Suprapubic skin (tissue), 4 donors: ENCODE measurements around the gene NR3C2. TPM values are rescaled to one million over a fixed set of nuclear protein-coding genes. Genes with fewer than 3 reads are reported as not detected.

Experiments used
- DNase-seq, 2 donors: peaks; one replicate each; pipeline ENCODE4 v3.0.0-alpha.2; 2019; ENCODE audit warnings: low spot score in 2 of 2
- H3K27ac ChIP-seq: fragments of 200-600 bp; sonication (generic); one replicate; pipeline ENCODE4 v1.5.1; 2019
- H3K27me3 ChIP-seq: fragments of 200-600 bp; sonication (generic); one replicate; pipeline ENCODE4 v1.5.1; 2019
- H3K36me3 ChIP-seq: fragments of 200-600 bp; sonication (generic); one replicate; pipeline ENCODE4 v1.5.1; 2019
- H3K4me1 ChIP-seq: fragments of 200-600 bp; sonication (generic); one replicate; pipeline ENCODE4 v1.5.1; 2019
- H3K4me3 ChIP-seq: fragments of 200-600 bp; sonication (generic); one replicate; pipeline ENCODE4 v1.5.1; 2019; ENCODE audit warnings: mild to moderate bottlenecking
- H3K9me3 ChIP-seq: fragments of 200-600 bp; sonication (generic); one replicate; pipeline ENCODE4 v1.5.1; 2019
- EP300 ChIP-seq: sonication (generic); formaldehyde crosslinking; IDR thresholded peaks from one replicate; pipeline ENCODE4 v1.6.1; 2017; ENCODE audit warnings: antibody characterized with exemption
- POLR2A ChIP-seq, 2 donors: fragments of 450-650 bp; IDR thresholded peaks; one replicate each; pipeline ENCODE4 v1.6.1; 2017; ENCODE audit warnings: antibody characterized with exemption in 2 of 2, mild to moderate bottlenecking in 2 of 2, moderate library complexity in 2 of 2
- POLR2AphosphoS5 ChIP-seq, 3 donors: sonication (generic); formaldehyde crosslinking; IDR thresholded peaks; one replicate each; pipeline ENCODE4 v1.6.1; 2017; ENCODE audit warnings: antibody characterized with exemption in 3 of 3
- WGBS: methylation state at CpG from one replicate; pipeline ENCODE4 v1.1.5; 2018; 5-methylcytosine and 5-hydroxymethylcytosine counted together
- total RNA-seq, 4 donors: library from RNA; depleted of rRNA; stranded (reverse); fragments of >200 nt; gene quantifications; one replicate each; pipeline ENCODE4 v1.1.0, GENCODE V29; 2016
- TF ChIP-seq, protein P1 (sequence below), 2 donors: fragments of 200-600 bp in 1 of 2; fragments of 450-650 bp in 1 of 2; sonication (generic) in 1 of 2; IDR thresholded peaks; one replicate each; pipeline ENCODE4 v1.5.1; 2016 to 2019; ENCODE audit warnings: antibody characterized with exemption in 2 of 2, mild to moderate bottlenecking in 1 of 2, moderate library complexity in 1 of 2

Gene NR3C2
- total RNA-seq, 4 donors from 2014 or later = 7.3 to 12.1 (median 11.0) TPM

DNA sequence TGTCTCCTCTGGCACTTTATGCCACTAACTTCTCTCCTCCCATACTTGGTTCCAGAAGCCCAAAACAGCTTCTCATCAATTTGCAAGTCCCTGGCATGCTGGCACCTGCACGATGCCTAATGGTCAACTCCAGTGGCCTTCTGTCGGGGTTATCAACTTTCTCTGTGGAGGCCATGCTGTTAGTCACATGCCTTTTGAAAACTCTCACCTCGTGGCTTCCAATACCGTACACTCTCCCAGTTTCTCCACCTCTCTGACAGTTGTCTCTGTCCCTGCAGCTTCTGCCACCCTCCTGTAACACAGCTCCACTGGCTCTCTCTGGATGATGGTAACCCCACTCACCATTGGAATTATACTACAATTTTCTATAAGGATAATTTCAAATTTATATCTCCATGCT lies 324.0 kb downstream of the NR3C2 start:
- Histone ChIP-seq H3K36me3 (peaks cover 13% of the 10 kb centered on the region), H3K4me3 (no peak overlapping the region)
- WGBS = 94% methylated on average over 4 of the region's 4 CpGs

GRCh38 chr4:148116969-148117368 lies 325.2 kb downstream of the NR3C2 start:
- H3K9me3 ChIP-seq = no peaks in the 10 kb centered on the region
- 79% methylated on average over 4 of the region's 4 CpGs for WGBS
- H3K4me3 ChIP-seq = no peak overlapping the region
- H3K27me3 ChIP-seq = no peaks in the 10 kb centered on the region
- DNase-seq = no peak
- no peak for TF ChIP-seq POLR2AphosphoS5 (IDR thresholded peaks at IDR 0.05)
- TF ChIP-seq, protein P1, sequence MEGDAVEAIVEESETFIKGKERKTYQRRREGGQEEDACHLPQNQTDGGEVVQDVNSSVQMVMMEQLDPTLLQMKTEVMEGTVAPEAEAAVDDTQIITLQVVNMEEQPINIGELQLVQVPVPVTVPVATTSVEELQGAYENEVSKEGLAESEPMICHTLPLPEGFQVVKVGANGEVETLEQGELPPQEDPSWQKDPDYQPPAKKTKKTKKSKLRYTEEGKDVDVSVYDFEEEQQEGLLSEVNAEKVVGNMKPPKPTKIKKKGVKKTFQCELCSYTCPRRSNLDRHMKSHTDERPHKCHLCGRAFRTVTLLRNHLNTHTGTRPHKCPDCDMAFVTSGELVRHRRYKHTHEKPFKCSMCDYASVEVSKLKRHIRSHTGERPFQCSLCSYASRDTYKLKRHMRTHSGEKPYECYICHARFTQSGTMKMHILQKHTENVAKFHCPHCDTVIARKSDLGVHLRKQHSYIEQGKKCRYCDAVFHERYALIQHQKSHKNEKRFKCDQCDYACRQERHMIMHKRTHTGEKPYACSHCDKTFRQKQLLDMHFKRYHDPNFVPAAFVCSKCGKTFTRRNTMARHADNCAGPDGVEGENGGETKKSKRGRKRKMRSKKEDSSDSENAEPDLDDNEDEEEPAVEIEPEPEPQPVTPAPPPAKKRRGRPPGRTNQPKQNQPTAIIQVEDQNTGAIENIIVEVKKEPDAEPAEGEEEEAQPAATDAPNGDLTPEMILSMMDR (IDR thresholded peaks at IDR 0.05) = no peak
- no peak for TF ChIP-seq POLR2A (IDR thresholded peaks at IDR 0.05)
- no peak for TF ChIP-seq EP300
- H3K4me1 ChIP-seq = peaks cover 4% of the 10 kb centered on the region
- peaks cover 13% of the 10 kb centered on the region for H3K36me3 ChIP-seq
- no peak overlapping the region for H3K27ac ChIP-seq

More for the DNA sequence above, 324.0 kb downstream of the NR3C2 start:
- Histone ChIP-seq H3K9me3 (peaks cover 4% of the 10 kb centered on the region), H3K27ac (no peak overlapping the region), H3K4me1 (peaks cover 4% of the 10 kb centered on the region), H3K27me3 (no peaks in the 10 kb centered on the region)
- no peak for DNase-seq
- TF ChIP-seq POLR2A (IDR thresholded peaks at IDR 0.05) = no peak
- no peak for TF ChIP-seq EP300
- TF ChIP-seq, protein P1 (IDR thresholded peaks at IDR 0.05) = no peak
- no peak for TF ChIP-seq POLR2AphosphoS5 (IDR thresholded peaks at IDR 0.05)

- H3K27ac ChIP-seq = no peak overlapping the region
- H3K4me1 ChIP-seq = peaks cover 4% of the 10 kb centered on the region
- H3K27me3 ChIP-seq = no peaks in the 10 kb centered on the region
- H3K9me3 ChIP-seq = no peaks in the 10 kb centered on the region
- H3K36me3 ChIP-seq = peaks cover 13% of the 10 kb centered on the region
- DNase-seq = no peak
- 30% methylated on average over 2 of the region's 2 CpGs for whole genome bisulfite sequencing
- TF ChIP-seq, protein P1 (IDR thresholded peaks at IDR 0.05) = no peak
- TF ChIP-seq POLR2AphosphoS5 (IDR thresholded peaks at IDR 0.05) = no peak
- no peak overlapping the region for H3K4me3 ChIP-seq
These were observed 325.9 kb downstream of the NR3C2 start for GRCh38 chr4:148116264-148116663.

- Histone ChIP-seq H3K27me3 (no peaks in the 10 kb centered on the region), H3K9me3 (no peaks in the 10 kb centered on the region), H3K27ac (no peak overlapping the region), H3K4me1 (peaks cover 4% of the 10 kb centered on the region), H3K36me3 (peaks cover 10% of the 10 kb centered on the region), H3K4me3 (no peak overlapping the region)
- TF ChIP-seq, protein P1 (IDR thresholded peaks at IDR 0.05) = no peak
- no peak for TF ChIP-seq POLR2AphosphoS5 (IDR thresholded peaks at IDR 0.05)
- TF ChIP-seq EP300 = no peak
- TF ChIP-seq POLR2A (IDR thresholded peaks at IDR 0.05) = no peak
- DNase-seq = no peak
These were observed 327.8 kb downstream of the NR3C2 start for GRCh38 chr4:148114436-148114835.

DNA sequence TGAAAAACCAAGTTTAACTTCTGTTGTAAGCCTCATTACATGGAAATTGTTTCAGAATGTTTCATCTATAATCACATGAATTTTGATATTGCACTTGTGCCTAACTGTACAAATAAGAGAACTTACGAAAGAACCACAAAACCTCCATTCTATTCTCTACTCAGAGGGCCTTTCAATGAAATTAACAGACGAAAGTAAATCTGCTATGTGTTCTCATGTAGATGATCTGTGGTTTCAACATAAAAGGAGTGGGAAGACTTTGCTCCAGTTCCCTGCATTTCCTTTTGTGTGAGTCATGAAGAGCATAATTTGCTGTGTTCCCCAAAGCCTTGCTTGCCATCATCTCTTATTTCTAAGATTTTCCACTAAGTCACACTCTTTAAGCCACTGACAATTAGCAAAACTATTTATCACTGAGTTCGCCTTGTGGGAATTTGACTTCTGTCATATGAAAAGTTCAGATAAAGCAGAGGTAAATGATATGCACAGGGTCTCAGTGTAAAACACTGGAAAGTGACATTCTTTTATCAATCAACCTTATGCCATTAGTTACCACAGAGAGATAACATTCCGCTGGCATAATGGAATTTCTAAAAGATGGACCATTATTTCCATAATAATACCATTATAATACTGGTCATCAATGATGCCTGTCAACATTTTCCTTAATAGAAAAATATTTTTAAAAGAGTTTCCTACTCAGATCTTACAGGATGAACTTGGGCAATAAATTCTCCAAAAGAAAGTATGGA lies 329.8 kb downstream of the NR3C2 start:
- no peak overlapping the region for H3K4me3 ChIP-seq
- H3K36me3 ChIP-seq = peaks cover 16% of the 10 kb centered on the region
- DNase-seq = no peak
- H3K9me3 ChIP-seq = no peaks in the 10 kb centered on the region
- H3K27ac ChIP-seq = no peak overlapping the region
- peaks cover 4% of the 10 kb centered on the region for H3K4me1 ChIP-seq
- TF ChIP-seq POLR2A (IDR thresholded peaks at IDR 0.05) (no peak), EP300 (no peak), POLR2AphosphoS5 (IDR thresholded peaks at IDR 0.05) (no peak)
- TF ChIP-seq, protein P1 (IDR thresholded peaks at IDR 0.05) = no peak
- no peaks in the 10 kb centered on the region for H3K27me3 ChIP-seq
- WGBS = 66% methylated on average over 4 of the region's 4 CpGs
